Loucy (cell line): ENCODE measurements around the gene TJP3.

ENCODE experiments used
- CTCF ChIP-seq: fragments of 200-600 bp; sonication (generic); conservative IDR thresholded peaks from 2 replicates; pipeline ENCODE4 v1.5.1; 2014; ENCODE audit warnings: mild to moderate bottlenecking, antibody characterized with exemption, low read length
- EZH2phosphoT487 ChIP-seq: fragments of 200-600 bp; IDR thresholded peaks from 2 replicates; pipeline ENCODE4 v1.6.1; 2018; ENCODE audit warnings: antibody characterized with exemption, mild to moderate bottlenecking, moderate library complexity, borderline replicate concordance

GRCh38 chr19:3778104-3778867 is 70.1 kb downstream of the TJP3 start:
- TF ChIP-seq CTCF, result no peak
- TF ChIP-seq EZH2phosphoT487, result no peak
